ENCODE results near the gene KDM4C.
"Not testable (repeated sequence)": the region's sequence is repeated elsewhere in the genome, so short reads cannot be mapped to it uniquely, and the experiment has no call there.

KDM4C gene

DNA sequence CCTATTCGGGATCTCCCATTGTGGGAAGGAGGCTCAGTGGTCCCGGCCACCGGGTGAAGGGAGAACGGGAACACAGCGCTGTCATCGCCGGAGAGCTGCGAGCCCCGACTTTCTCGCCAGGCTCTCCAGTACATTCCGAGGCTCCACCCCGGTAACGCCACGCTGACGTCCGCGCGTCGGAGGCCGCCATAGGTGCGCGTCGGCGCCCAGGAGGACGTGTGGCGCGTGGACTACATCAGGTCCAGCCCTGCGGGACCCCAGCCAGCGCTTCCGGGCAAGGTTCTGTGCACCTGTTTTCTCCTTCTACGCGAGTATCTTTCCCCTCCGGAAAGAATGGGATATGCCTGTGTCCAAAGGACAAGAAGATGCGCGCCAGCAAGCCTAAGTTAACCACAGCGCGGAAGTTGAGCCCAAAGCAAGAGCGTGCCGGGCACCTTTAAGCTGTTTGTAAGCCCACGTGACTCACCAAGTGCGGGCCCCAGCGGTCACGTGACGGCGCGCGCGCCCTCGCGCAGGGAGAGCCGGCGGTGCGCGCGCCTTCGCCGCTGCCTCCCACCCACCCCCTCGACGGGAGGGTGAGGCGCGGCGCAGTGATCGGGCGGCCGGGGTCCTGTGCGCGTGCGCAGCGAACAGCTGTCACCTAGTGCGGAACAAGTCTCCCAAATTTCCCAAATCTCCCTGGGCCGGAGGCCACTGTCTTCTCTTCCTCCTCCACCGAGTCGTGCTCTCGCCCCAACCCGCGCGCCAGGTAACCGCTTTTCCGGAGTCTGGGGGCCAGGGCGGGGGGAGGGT lies at the start of gene KDM4C:
KDM4C (plus strand) TSS at position 518 of the 792 bp plus-strand sequence. CDS start 35,016 bp downstream, outside the sequence.
- DNase-seq (ENCODE audit: low read depth in 2 of 2): peak; percentile 88 to 95

DNA sequence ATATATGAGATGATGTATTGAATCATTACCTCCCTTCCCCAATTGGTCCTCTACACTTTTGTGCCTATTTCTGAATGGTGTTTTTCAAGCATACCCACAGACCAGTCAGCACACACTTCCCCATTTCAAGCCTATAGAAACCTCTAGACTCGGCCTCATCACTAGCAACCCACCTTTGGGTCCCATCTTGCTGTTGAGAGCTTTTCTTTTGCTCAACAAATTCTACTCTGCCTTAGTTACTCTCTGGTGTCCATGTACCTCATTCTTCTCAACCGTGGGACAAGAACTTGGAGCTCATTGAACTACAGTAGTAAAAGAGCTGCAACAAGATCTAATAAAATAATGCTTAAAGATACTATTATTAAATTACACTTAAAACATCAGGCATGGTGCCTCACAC lies 49.0 kb upstream of the KDM4C start:
- DNase-seq (ENCODE audit: low read depth in 2 of 2): no peak

DNA sequence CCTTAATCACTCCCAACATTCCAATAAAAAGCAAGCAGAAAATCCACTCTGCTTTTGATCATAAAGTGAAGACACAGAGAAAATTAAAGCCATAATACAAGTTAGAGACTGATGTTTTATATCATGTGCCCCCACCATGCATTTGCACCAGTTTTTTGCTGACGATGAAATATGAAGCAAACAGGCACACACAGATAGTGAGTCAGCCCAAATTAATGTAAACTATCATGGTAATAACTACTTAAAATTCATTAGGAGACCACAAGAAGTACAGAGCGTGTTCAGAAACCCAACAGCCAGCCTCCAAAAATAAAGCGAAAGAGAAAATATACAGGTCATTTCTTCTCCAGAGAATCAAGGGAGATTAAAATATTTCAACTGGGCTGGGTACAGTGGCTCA lies 46.4 kb upstream of the KDM4C start:
- no peak for DNase-seq (ENCODE audit: low read depth in 2 of 2)

DNA sequence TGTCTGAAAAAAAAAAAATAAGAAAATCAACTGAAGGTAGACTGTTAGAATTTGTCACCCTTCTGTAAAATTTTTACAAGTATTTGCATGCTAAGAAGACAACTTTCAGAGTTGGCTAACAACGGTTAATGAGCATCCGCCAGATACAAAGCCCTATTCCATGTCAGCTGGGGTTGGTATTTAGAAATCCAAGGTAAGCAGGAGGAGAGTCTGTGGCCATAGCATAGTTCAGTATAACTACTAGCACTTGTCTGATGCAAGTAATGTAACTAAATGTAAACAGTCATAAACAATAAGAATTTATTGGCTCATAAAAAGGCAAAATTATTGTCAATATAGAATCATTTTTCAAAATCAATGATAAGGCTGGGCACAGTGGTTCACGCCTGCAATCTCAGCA lies 45.7 kb upstream of the KDM4C start:
- DNase-seq (ENCODE audit: low read depth in 2 of 2): no peak

DNA sequence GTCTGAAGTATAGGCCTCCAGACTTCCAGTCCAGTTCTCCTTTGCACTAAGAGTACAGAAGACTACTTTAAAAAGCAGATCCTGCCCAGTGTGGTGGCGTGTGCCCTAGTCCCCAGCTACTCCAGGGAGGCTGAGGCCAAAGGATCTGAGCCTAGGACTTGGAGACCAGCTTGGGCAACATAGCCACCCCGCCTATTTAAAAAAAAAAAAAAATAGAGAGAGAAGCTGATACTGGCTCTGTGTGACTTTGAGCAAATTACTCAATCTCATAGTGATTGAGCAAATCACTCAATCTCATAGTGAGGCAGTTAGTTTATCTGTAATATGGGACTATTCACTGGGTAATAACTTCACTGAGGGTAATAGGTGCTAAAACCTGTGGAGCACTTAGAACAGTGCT lies 43.6 kb upstream of the KDM4C start:
- DNase-seq (ENCODE audit: low read depth in 2 of 2): no peak

DNA sequence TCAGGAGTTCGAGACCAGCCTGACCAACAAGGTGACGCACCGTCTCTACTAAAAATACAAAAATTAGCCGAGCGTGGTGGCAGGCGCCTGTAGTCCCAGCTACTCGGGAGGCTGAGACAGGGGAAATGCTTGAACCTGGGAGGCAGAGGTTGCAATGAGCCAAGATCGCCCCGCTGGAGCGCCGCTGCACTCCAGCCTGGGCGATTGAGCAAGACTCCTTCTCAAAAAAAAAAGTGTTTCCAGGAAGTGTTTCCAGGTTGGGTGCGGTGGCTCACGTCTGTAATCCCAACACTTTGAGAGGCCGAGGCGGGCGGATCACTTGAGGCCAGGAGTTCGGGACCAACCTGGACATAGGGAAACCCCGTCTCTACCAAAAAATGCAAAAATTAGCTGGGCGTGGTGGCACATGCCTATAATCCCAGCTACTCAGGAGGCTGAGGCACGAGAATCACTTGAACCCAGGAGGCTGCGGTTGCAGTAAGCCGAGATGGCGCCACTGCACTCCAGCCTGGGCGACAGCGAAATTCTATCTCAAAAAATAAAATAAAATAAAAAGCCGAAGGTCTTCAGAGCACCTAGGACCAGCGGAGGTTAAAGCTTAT lies 42.5 kb upstream of the KDM4C start:
- not testable (repeated sequence) for DNase-seq (ENCODE audit: low read depth in 2 of 2)

DNA sequence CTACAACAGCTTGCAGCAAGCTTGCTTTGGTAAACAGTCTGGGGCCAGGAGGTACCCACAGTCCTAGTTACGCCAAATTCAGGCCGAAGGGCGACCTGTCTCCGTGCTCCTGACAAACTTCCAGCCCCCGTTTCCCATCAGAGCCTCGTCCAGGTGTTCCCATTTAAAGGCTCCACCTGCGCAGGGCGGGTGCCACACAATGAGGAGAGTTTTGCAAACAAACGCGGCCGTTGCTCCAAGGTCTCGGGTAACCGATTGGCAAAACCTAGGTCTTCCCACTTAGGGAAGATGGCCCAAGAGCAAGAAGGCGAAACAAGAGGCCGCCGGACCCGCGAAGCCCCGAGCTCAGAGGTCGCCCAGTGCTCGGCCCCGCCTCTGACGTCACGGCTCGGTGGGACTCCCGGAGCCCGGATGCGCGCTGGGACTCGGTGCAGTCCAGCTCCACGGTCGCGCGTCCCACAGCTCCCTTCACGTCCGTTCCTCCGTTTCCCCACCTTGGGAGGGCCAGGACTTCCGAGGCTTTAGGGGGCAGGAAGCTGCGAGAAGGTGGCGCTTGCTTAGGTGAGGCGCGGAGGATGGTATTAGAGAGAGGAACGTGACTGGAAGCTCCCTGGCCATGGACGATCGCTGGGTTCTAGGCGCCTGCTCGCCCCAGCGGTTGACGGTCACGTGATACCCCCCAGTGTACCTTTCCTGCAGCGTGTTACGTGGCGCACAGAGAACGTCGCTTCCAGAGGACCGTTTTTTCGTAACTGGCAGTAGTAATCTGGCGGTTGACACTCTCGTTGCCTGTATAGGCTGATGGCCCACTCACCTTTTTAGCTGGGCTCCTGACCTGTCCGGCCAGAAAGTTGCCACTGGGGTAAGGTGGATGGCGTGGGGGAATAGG lies 41.8 kb upstream of the KDM4C start:
- peak; percentile 51 to 58 for DNase-seq (ENCODE audit: low read depth in 2 of 2)

DNA sequence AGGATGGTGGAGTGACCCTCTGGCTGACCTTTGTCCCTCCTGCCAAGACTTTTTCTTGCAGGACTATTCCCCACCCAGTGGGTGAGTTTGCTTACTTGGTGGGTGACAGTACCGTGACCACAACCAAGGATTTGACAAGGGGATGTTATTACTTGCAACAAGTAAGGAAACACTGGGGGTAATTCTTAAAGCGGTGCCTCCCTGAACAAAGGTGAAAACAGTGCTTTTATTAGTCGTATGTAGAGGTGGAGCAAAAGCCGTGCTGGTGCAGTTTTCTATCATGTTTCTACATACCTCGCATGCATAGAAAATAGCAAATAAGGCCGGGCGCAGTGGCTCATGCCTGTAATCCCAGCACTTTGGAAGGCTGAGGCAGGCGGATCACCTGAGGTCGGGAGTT lies 41.0 kb upstream of the KDM4C start:
- DNase-seq (ENCODE audit: low read depth in 2 of 2): no peak

DNA sequence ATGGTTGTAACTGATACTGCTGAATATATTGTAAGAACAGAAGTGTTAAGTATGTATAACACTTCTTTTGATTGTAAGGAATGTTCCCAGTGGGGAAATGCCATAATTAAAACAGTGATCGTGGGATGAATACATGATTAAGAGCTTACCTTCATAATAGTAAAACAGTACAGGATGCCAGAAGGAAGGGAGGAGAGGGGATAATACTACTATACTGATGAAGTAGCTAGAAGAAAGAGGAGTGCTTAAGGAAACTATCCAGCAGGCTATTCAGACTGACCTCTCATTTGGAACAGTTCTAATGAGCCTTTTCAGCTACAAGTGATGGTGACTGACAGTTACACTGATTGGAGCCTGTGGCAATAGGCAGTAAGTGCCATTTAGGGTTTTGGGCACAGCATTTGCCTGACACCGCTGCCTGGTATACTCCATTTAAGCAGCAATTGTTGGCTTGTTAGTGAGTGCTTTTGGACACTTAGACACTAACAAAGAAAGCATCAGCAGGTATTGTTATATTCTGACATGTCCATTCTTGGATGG lies 33.8 kb upstream of the KDM4C start:
- DNase-seq (ENCODE audit: low read depth in 2 of 2): no peak

DNA sequence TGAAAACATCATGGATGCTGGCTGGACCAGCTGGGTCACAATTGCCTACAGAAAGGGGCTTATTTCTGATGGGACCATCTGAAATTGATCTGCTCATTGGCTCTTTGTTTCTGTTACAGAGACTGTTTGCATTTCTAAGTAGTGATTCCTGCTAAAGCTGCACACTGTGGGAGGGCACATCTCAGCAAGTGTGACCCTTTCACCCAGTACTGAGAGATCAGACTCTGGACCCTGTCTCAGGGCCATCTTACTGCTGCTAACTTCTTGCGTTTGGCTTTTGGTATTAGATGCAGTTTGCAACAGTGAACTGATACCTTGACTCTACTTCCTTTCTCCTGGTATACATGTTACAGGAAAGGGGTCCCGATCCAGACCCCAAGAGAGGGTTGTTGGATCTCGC lies 24.5 kb upstream of the KDM4C start:
- no peak for DNase-seq (ENCODE audit: low read depth in 2 of 2)

DNA sequence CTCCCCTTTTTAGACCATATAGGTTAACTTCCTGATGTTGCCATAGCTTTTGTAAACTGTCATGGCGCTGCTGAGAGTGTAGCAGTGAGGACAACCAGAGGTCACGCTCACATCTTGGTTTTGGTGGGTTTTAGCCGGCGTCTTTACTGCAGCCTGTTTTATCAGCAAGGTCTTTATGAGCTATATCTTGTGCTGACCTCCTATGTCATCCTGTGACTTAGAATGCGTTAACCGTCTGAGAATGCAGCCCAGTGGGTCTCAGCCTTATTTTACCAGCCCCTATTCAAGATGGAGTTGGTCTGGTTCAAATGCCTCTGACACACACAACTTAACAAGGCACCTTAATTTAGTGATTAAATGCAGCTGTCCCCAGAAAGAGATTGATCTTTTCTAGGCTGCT lies 23.9 kb upstream of the KDM4C start:
- no peak for DNase-seq (ENCODE audit: low read depth in 2 of 2)

DNA sequence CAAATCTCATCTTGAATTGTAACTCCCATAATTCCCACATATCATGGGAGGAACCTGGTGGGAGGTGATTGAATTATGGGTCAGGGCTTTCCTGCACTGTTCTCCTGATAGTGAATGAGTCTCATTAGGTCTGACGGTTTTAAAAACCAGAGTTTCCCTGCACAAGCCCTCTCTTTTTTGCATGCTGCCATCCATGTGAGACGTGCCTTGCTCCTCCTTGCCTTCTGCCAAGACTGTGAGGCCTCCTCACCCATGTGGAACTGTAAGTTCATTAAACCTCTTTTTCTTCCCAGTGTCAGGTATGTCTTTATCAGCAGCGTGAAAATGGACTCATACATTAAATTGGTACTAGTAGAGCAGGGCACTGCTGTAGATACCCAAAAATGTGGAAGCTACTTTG lies 22.4 kb upstream of the KDM4C start:
- DNase-seq (ENCODE audit: low read depth in 2 of 2): no peak

DNA sequence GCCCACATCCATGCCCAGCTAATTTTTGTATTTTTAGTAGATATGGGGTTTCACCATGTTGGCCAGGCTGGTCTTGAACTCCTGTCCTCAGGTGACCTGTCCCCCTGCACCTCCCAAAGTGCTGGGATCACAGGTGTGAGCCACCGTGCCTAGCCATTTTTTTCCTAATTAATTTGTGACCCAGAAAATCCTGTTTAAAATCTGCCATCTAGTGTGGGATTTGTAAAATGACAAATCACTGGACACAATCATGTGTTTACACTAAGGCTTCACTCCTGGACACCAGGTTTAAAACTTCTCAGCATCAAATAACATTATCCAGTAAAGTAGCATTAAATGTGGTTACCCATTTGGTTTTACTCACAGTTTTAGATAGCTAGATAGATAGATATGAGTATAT lies 18.6 kb upstream of the KDM4C start:
- DNase-seq (ENCODE audit: low read depth in 2 of 2): no peak

DNA sequence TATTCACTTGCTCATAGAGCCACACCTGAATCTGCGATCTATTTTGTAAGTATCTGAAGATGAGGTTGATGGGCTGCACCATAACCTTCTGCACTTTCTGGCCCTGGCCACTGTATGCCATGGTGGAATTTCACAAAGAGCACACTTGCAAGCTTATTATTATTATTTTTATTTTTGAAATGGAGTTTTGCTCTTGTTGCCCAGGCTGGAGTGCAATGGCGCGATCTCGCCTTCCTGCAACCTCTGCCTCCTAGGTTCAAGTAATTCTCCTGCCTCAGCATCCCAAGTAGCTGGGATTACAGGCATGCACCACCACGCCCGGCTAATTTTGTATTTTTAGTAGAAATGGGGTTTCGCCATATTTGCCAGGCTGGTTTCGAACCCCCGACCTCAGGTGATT lies 8.9 kb upstream of the KDM4C start:
- not testable (repeated sequence) for DNase-seq (ENCODE audit: low read depth in 2 of 2)

DNA sequence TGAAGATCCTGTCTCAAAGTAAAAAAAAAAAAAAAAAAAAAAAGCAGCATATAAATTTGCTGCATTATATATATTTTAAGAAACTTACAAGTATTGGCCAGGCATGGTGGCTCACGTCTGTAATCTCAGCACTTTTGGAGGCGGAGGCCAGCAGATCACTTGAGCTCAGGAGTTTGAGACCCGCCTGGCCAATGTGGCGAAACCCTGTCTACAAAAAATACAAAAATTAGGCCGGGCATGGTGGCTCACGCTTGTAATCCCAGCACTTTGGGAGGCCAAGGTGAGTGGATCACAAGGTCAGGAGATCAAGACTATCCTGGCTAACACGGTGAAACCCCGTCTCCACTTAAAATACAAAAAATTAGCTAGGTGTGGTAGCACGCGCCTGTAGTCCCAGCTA lies 2.9 kb upstream of the KDM4C start:
- not testable (repeated sequence) for DNase-seq (ENCODE audit: low read depth in 2 of 2)

DNA sequence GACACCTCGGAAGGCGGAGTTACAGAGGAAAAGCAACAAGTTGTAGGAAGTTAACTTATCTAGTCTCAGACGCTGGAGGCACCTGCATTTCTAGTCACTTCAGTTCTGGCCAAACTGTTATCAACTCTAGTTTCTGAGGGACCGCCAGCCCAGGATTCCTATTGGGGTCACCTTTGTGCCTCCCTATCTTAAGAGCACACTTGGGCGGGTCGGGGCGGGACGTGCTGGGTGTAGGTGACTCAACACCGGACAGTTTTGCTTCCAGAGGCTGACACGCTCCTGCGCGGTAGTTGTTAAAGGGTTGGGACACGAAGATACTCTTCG lies 679 bp upstream of the KDM4C start:
- peak; percentile 62 to 64 for DNase-seq (ENCODE audit: low read depth in 2 of 2)

DNA sequence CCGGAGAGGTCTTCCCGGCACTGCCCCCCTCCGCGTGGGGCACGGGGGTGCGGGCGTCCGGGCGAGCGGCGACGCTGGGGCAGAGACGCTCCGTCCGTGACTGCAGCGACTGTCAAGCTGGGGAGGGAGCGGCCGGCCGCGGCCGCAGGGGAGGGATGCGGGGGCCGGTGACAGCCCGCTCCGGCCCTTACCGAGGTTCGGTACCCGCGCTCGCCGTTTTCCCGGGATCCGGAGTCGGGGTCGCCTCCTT lies 400 bp downstream of the KDM4C start:
- no peak for DNase-seq (ENCODE audit: low read depth in 2 of 2)

DNA sequence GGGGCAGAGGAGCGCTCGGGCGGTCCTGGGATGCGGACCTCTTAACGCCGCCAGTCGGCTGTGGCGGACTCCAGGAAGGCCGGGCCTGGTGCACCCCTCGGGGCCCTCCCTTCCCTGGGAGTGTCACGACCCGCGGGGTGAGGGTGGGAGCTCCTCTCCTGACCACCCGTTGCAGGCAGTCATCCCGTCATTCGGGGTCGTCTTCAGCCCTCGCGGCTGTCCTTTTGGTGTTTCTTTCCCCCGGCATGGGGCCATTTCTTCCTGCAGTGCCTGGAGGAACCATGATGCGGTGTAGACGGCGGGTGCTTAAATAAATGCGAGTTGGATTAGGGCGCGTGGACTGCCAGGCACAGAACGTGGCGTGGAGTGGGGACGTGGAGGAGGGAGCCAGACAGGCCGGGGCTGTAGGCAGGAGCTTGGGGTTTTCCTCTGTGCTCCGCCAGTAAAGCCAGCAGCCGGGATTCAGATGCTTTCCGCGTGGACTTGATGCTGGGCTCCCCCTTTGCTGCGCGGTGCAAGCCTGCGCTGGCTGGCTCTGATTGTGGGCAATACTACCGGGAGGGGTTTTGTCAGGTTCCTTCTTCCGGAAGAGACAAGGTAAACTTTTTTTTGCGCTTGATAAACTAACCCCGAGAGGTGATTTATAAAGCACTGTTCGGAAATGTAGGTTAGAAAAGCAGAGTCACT lies 868 bp downstream of the KDM4C start:
- DNase-seq (ENCODE audit: low read depth in 2 of 2): peak; percentile 34 to 39

DNA sequence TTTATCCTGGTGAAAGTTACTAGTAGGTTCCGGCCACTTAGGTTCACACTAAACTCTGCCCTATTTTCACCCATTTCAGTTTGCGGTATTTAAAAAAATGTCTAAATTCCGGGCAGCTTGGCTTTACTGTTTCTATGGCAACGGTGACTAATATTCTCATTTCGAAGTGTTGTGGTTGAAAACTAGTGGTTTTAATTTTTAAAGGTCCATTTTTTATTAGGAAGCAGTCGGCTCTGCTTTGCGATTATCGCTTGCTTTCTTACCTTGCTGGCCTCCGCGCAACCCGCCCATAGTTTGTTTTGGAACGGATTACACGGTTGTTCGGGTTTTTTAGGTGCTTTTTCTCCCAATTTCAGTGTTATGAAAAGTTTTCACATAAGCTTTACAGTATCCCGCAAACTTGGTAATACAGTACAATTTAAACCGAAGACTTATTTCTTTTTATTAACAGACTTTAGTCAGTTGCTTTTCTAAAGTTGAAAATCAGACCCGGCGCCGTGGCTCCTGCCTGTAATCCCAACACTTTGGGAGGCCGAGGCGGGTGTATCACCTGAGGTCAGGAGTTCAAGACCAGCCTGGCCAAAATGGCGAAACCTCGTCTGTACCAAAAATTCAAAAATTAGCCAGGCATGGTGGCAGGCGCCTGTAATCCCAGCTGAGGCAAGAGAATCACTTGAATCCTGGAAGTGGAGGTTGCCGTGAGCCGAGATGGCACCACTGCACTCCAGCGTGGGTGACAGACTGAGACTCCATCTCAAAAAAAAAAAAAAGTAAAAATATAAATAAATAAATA lies 1.6 kb downstream of the KDM4C start:
- DNase-seq (ENCODE audit: low read depth in 2 of 2): no peak

DNA sequence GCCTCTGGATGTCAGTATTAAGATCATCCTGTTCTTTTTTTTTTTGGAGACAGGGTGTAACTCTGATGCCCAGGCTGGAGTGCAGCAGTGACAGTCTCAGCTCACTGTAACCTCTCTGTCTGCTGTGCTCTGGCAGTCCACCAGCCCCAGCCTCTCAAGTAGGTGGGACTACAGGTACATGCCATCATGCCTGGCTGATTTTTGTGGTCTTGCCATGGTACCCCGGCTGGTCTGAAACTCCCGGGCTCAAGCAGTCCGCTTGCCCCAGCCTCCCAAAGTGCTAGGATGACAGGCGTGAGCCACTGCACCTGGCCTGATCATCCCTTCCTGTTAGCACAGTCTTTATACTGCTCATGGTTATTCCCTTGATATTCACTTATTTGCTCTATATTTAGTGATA lies 3.5 kb downstream of the KDM4C start:
- DNase-seq (ENCODE audit: low read depth in 2 of 2): no peak

DNA sequence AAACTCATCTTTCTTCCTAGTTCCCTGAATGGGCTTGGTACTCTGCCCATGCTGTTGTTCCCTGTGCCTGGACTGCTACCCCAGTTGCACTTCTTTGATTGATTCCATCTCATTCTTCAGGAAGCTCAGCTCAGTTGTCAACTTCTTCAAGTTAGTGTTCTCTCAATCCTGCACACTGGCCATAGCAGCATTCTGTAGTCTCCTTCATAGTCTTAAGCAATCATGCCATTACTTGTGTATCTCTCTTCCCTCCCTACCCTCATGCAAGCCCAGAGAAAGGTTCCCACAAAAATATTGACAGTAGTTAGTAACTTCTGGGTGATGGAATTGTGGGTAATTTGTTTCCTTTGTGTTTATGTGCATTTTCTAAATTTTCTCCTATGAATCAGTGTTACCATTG lies 5.5 kb downstream of the KDM4C start:
- no peak for DNase-seq (ENCODE audit: low read depth in 2 of 2)
